Measurements from ENCODE around the gene ANKRD33.

ANKRD33 gene

DNA sequence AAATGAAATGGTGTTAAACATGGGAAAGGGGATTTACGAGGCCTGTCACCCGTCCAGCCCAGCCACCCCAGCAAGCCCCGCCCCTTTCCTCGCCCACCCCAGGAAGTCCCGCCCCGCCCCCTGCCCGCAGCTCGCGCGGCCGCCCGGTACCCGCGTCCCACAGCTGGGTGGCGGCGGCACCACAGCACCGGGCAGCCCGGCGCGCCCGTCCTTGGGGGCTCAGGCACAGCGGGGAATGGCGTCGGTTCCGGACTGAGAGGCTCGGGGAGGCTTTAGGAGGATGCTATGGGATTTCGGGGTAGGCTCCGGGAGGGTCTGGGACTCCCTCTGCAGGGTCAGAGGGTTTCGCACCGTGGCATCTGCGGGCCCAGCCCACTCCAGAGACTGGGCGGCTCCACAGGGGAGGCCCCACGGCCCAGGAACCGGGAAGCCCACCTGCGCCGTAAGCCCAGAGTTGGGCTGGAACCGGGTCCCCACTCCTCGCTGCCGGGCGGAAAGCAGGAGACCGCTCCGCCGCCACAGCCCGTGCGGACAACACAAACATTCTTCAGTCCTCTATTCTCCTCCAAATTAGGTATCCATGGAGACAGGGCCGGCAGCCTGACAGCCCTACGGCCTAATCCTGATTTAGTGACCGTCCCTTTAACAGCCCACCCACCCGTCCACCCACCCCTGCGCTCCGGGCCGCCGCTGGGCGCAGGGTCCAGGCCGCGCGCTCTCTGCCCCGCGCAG lies 40.8 kb upstream of the ANKRD33 start:
- TF ChIP-seq ZNF565 (CRISPR knock-in tag; conservative IDR thresholded peaks at IDR 0.05; ENCODE audit: low read depth) (no peak), RARB (CRISPR knock-in tag; IDR thresholded peaks at IDR 0.05) (no peak), PPARA (CRISPR knock-in tag; IDR thresholded peaks at IDR 0.05; ENCODE audit: borderline replicate concordance) (no peak), OSR1 (CRISPR knock-in tag; IDR thresholded peaks at IDR 0.05) (no peak)
- TF ChIP-seq, protein P1, sequence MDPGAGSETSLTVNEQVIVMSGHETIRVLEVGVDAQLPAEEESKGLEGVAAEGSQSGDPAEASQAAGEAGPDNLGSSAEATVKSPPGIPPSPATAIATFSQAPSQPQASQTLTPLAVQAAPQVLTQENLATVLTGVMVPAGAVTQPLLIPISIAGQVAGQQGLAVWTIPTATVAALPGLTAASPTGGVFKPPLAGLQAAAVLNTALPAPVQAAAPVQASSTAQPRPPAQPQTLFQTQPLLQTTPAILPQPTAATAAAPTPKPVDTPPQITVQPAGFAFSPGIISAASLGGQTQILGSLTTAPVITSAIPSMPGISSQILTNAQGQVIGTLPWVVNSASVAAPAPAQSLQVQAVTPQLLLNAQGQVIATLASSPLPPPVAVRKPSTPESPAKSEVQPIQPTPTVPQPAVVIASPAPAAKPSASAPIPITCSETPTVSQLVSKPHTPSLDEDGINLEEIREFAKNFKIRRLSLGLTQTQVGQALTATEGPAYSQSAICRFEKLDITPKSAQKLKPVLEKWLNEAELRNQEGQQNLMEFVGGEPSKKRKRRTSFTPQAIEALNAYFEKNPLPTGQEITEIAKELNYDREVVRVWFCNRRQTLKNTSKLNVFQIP (CRISPR knock-in tag; IDR thresholded peaks at IDR 0.05; ENCODE audit: borderline replicate concordance, low read depth), result no peak
- ATAC-seq, result peak; percentile 62

DNA sequence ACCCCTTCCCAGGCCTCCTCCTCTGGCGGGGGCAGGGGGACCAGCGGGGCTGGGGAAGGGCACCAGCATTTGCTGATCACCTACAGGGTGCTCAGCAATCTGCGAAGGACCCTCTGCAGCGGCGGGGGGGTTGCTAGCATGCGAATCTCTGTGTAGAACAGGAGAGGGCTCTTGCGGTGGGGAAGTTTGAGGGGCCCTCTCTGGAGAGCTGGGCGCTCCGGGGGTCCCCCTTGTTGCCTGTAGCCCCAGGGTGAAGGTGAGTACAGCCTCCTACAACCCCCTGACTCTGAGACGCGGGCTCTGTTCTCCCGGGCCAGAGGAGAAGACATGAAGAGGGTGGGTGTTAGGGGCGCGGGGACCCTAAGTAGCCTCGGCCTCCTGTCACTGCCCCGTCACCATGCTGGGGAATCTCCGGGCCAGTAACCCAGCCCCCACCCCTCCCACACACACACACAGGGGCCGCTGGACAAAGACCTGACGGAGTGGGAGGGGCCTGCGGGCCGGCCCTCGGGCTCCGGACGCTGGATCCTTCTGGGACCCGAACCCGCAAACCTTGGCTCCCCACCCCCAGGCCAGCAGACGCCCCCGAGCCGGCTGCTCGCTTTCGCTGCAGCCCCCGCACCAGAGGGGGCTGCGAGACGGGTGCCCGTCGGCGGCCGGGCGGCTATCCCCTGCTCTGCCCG lies 40.1 kb upstream of the ANKRD33 start:
- TF ChIP-seq TCF4 (CRISPR knock-in tag; IDR thresholded peaks at IDR 0.05; ENCODE audit: borderline replicate concordance), result no peak
- no peak for TF ChIP-seq ZFP3 (CRISPR knock-in tag; IDR thresholded peaks at IDR 0.05)
- no peak for TF ChIP-seq ZNF70 (CRISPR knock-in tag; IDR thresholded peaks at IDR 0.05)
- TF ChIP-seq, protein P2, sequence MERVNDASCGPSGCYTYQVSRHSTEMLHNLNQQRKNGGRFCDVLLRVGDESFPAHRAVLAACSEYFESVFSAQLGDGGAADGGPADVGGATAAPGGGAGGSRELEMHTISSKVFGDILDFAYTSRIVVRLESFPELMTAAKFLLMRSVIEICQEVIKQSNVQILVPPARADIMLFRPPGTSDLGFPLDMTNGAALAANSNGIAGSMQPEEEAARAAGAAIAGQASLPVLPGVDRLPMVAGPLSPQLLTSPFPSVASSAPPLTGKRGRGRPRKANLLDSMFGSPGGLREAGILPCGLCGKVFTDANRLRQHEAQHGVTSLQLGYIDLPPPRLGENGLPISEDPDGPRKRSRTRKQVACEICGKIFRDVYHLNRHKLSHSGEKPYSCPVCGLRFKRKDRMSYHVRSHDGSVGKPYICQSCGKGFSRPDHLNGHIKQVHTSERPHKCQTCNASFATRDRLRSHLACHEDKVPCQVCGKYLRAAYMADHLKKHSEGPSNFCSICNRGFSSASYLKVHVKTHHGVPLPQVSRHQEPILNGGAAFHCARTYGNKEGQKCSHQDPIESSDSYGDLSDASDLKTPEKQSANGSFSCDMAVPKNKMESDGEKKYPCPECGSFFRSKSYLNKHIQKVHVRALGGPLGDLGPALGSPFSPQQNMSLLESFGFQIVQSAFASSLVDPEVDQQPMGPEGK (CRISPR knock-in tag; IDR thresholded peaks at IDR 0.05; ENCODE audit: borderline replicate concordance), result no peak
- no peak for TF ChIP-seq CSDC2 (CRISPR knock-in tag; IDR thresholded peaks at IDR 0.05)
- TF ChIP-seq ZNF565 (CRISPR knock-in tag; conservative IDR thresholded peaks at IDR 0.05; ENCODE audit: low read depth), result no peak
- no peak for TF ChIP-seq BACH2 (CRISPR knock-in tag; IDR thresholded peaks at IDR 0.05; ENCODE audit: borderline replicate concordance)
- no peak for TF ChIP-seq TOX (CRISPR knock-in tag; IDR thresholded peaks at IDR 0.05; ENCODE audit: borderline replicate concordance)
- peak; percentile 31 for ATAC-seq

DNA sequence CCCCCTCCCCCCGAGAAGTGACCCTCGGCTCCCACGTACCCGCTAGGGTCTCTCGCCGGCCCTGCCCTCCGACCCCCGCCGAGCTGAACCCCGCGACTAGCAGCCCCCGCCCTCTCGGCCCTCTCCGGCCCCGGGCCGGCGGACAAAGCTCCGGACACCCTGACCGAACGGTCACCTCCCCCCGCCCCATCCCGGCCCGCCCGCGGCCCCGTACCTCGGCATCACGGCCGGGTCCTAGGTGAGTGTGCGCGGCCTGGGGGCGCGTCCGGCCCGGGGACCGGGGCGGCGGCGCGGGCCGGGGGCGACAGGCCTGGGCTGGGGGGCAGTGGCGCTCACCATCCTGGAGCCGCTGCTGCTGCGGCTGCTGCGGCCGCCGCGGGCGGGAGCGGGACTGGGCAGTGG lies 39.6 kb upstream of the ANKRD33 start, which contains the start of gene FIGNL2:
Gene FIGNL2, minus strand, starts transcription at position 393 of the 402 bp plus-strand sequence. CDS start 26,305 bp downstream, outside the sequence.
- no peak for TF ChIP-seq ZFP3 (CRISPR knock-in tag; IDR thresholded peaks at IDR 0.05)
- no peak for TF ChIP-seq ZNF565 (CRISPR knock-in tag; conservative IDR thresholded peaks at IDR 0.05; ENCODE audit: low read depth)
- ATAC-seq, result no peak

DNA sequence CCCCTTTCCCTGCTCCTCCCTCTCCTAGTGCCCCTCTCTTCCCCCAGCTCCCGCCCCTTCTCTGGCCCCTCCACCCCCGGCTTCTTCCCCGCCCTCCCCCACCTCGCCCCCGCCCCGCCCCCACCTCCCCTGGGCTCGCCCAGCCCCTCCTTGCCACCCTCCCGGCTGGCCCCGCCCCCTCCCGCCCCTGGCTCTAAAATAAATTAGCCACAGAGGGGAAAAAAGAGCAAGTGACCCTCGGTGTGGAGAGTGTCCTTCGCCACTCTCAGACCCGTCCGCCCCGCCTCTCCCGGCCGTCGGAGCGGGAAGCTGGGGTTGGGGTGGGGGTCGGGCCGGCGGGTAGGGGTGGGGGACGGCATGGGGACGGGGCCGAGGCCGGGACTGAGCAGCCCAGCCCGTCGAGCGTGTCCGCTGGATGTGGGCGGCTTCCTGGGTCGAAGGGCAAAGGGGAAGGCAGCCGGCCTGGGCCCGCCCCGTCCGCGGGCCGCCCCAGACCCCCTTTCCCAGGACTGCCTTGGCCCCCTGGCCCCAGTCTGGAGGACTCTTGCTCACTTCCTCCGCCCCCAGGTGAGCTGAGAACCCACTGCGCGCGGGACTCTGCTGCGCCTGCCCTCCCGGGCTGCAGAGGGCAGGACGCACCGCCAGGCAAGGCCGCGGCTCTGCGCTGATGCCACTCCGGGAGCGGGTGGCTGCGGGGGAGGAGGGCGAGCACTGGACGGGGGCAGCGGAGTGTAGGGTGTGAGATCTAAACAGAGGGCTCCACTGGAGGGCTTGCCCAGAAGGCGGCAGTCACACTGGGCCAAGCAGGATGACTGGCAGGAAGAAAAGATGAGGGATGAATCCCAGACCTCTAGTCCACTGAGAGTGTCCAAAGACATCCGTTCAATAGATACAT lies 38.8 kb upstream of the ANKRD33 start:
- no peak for ATAC-seq
- TF ChIP-seq TCF4 (CRISPR knock-in tag; IDR thresholded peaks at IDR 0.05; ENCODE audit: borderline replicate concordance) (no peak), SNAI2 (CRISPR knock-in tag; IDR thresholded peaks at IDR 0.05) (no peak), OSR1 (CRISPR knock-in tag; IDR thresholded peaks at IDR 0.05) (no peak), ZC3H10 (CRISPR knock-in tag; IDR thresholded peaks at IDR 0.05) (no peak), ZNF70 (CRISPR knock-in tag; IDR thresholded peaks at IDR 0.05) (no peak), TOX (CRISPR knock-in tag; IDR thresholded peaks at IDR 0.05; ENCODE audit: borderline replicate concordance) (no peak), CSDC2 (CRISPR knock-in tag; IDR thresholded peaks at IDR 0.05) (no peak), PPARA (CRISPR knock-in tag; IDR thresholded peaks at IDR 0.05; ENCODE audit: borderline replicate concordance) (no peak), BACH2 (CRISPR knock-in tag; IDR thresholded peaks at IDR 0.05; ENCODE audit: borderline replicate concordance) (no peak), ZFP3 (CRISPR knock-in tag; IDR thresholded peaks at IDR 0.05) (no peak), ARNTL (CRISPR knock-in tag; IDR thresholded peaks at IDR 0.05; ENCODE audit: borderline replicate concordance, low read depth) (no peak), ZNF8 (CRISPR knock-in tag; IDR thresholded peaks at IDR 0.05) (no peak), RARB (CRISPR knock-in tag; IDR thresholded peaks at IDR 0.05) (no peak), ZFP30 (CRISPR knock-in tag; IDR thresholded peaks at IDR 0.05) (no peak)
- TF ChIP-seq, protein P3, sequence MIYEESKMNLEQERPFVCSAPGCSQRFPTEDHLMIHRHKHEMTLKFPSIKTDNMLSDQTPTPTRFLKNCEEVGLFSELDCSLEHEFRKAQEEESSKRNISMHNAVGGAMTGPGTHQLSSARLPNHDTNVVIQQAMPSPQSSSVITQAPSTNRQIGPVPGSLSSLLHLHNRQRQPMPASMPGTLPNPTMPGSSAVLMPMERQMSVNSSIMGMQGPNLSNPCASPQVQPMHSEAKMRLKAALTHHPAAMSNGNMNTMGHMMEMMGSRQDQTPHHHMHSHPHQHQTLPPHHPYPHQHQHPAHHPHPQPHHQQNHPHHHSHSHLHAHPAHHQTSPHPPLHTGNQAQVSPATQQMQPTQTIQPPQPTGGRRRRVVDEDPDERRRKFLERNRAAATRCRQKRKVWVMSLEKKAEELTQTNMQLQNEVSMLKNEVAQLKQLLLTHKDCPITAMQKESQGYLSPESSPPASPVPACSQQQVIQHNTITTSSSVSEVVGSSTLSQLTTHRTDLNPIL (CRISPR knock-in tag; IDR thresholded peaks at IDR 0.05; ENCODE audit: low read depth), result no peak
- TF ChIP-seq, protein P4, sequence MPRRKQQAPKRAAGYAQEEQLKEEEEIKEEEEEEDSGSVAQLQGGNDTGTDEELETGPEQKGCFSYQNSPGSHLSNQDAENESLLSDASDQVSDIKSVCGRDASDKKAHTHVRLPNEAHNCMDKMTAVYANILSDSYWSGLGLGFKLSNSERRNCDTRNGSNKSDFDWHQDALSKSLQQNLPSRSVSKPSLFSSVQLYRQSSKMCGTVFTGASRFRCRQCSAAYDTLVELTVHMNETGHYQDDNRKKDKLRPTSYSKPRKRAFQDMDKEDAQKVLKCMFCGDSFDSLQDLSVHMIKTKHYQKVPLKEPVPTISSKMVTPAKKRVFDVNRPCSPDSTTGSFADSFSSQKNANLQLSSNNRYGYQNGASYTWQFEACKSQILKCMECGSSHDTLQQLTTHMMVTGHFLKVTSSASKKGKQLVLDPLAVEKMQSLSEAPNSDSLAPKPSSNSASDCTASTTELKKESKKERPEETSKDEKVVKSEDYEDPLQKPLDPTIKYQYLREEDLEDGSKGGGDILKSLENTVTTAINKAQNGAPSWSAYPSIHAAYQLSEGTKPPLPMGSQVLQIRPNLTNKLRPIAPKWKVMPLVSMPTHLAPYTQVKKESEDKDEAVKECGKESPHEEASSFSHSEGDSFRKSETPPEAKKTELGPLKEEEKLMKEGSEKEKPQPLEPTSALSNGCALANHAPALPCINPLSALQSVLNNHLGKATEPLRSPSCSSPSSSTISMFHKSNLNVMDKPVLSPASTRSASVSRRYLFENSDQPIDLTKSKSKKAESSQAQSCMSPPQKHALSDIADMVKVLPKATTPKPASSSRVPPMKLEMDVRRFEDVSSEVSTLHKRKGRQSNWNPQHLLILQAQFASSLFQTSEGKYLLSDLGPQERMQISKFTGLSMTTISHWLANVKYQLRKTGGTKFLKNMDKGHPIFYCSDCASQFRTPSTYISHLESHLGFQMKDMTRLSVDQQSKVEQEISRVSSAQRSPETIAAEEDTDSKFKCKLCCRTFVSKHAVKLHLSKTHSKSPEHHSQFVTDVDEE (CRISPR knock-in tag; IDR thresholded peaks at IDR 0.05), result no peak
- TF ChIP-seq, protein P2 (CRISPR knock-in tag; IDR thresholded peaks at IDR 0.05; ENCODE audit: borderline replicate concordance), result no peak
- TF ChIP-seq, protein P1 (CRISPR knock-in tag; IDR thresholded peaks at IDR 0.05; ENCODE audit: borderline replicate concordance, low read depth), result no peak
